K562 (cell line): ENCODE measurements around the gene GNA14. TPM values are rescaled to one million over a fixed set of nuclear protein-coding genes. Genes with fewer than 3 reads are reported as not detected.

Source experiments
- ATAC-seq: fragments of 200-7000 bp; cut with Tn5 transposase; 3 replicates; pipeline ENCODE4 v1.9.1; 2020; ENCODE audit warnings: moderate library complexity
- BruUV-seq: library from RNA; stranded (reverse); fragments of 400-500 nt; replicated peaks from 2 replicates; lab custom pipeline; 2021; lab: Mats Ljungman, UMichigan
- CTCF ChIA-PET: fragments of 300-600 bp; formaldehyde crosslinking; extraction: SDS; loops from one replicate; lab custom pipeline; 2021; ENCODE audit warnings: low intra/inter-chr PET ratio; lab: Yijun Ruan, JAX
- POLR2A ChIA-PET: fragments of 300-600, 350-650 bp; sonication (Branson Sonifier 250); formaldehyde crosslinking; extraction: SDS; loops from one replicate; lab custom pipeline; 2021; ENCODE audit warnings: antibody characterized with exemption, inconsistent platforms; lab: Yijun Ruan, JAX
- DNase-seq, 4 experiments: peaks; one replicate each; pipeline versions ENCODE4 v3.0.0 to v3.0.0-alpha.2; 2011 to 2018; ENCODE audit warnings: low spot score in 3 of 4, mixed read lengths in 3 of 4; ENCODE audit errors: extremely low read depth in 1 of 4
- FAIRE-seq: peaks from 2 replicates; lab custom pipeline; 2011; peaks lifted over from hg19 to GRCh38; lab: Jason Lieb, UNC
- H2AFZ ChIP-seq: 2 replicates; pipeline ENCODE4 v1.6.0; 2011; ENCODE audit warnings: low read depth, low read length, control low read depth, inconsistent platforms
- H3K27ac ChIP-seq: fragments of 200-600 bp; 3 replicates; pipeline ENCODE4 v1.8.0; 2011; ENCODE audit warnings: low read depth, mild to moderate bottlenecking, control low read depth, inconsistent platforms, low read length, moderate library complexity, mixed read lengths; ENCODE audit errors: extremely low read depth
- H3K27me3 ChIP-seq, 2 experiments: fragments of 300-600 bp in 1 of 2; 2 replicates in 1 of 2; 3 replicates in 1 of 2; pipeline versions ENCODE4 v1.6.0 to v1.8.0; 2011; ENCODE audit warnings: inconsistent platforms in 2 of 2, low read length in 2 of 2, mild to moderate bottlenecking in 1 of 2, mixed read lengths in 1 of 2, moderate library complexity in 1 of 2; ENCODE audit not compliant: control insufficient read depth in 2 of 2, insufficient read depth in 2 of 2
- H3K36me3 ChIP-seq: fragments of 300-600 bp; 3 replicates; pipeline ENCODE4 v1.8.0; 2011; ENCODE audit warnings: mild to moderate bottlenecking, low read length, inconsistent platforms; ENCODE audit not compliant: control insufficient read depth, insufficient read depth
- H3K4me1 ChIP-seq, 2 experiments: fragments of 200-600 bp in 1 of 2; replicated peaks in 1 of 2; 2 replicates in 1 of 2; 3 replicates in 1 of 2; pipeline versions ENCODE4 v1.5.1 to v1.8.0; 2011; ENCODE audit warnings: inconsistent platforms in 2 of 2, low read length in 2 of 2, mild to moderate bottlenecking in 1 of 2, mixed read lengths in 1 of 2, moderate library complexity in 1 of 2; ENCODE audit not compliant: control insufficient read depth in 2 of 2, insufficient read depth in 2 of 2
- H3K4me2 ChIP-seq: 2 replicates; pipeline ENCODE4 v1.6.1; 2011; ENCODE audit warnings: low read length, control low read depth, inconsistent platforms, mixed read lengths; ENCODE audit not compliant: insufficient read depth
- H3K4me3 ChIP-seq: fragments of 200-600 bp; sonication (generic), shearing (Covaris generic); 2 replicates; pipeline ENCODE4 v1.5.1; 2016; ENCODE audit warnings: control low read depth, inconsistent platforms
- H3K79me2 ChIP-seq: fragments of 200-600 bp; 3 replicates; pipeline ENCODE4 v1.8.0; 2011; ENCODE audit warnings: low read length, inconsistent platforms; ENCODE audit not compliant: control insufficient read depth, insufficient read depth
- H3K9ac ChIP-seq, 2 experiments: 2 replicates each; pipeline versions ENCODE4 v1.6.0 to v1.6.1; 2011; ENCODE audit warnings: low read depth in 2 of 2, low read length in 2 of 2, control low read depth in 1 of 2, inconsistent platforms in 1 of 2, mild to moderate bottlenecking in 1 of 2, mixed read lengths in 1 of 2; ENCODE audit not compliant: insufficient read depth in 1 of 2
- H3K9me1 ChIP-seq: one replicate; pipeline ENCODE4 v1.6.0; 2011; ENCODE audit warnings: inconsistent platforms, mild to moderate bottlenecking, low read length, moderate library complexity; ENCODE audit not compliant: control insufficient read depth, insufficient read depth
- H3K9me3 ChIP-seq: replicated peaks from 2 replicates; pipeline ENCODE4 v1.5.1; 2011; ENCODE audit warnings: low read depth, low read length, inconsistent platforms; ENCODE audit not compliant: control insufficient read depth, insufficient read depth
- H4K20me1 ChIP-seq: replicated peaks from 2 replicates; pipeline ENCODE4 v1.6.1; 2011; ENCODE audit warnings: low read length, inconsistent platforms, mixed read lengths; ENCODE audit not compliant: control insufficient read depth, insufficient read depth
- BDP1 ChIP-seq: IDR thresholded peaks from 3 replicates; pipeline ENCODE4 v1.6.1; 2011; ENCODE audit not compliant: insufficient read length, insufficient read depth
- E2F4 ChIP-seq: sonication (generic); formaldehyde crosslinking; IDR thresholded peaks from 2 replicates; pipeline ENCODE4 v1.8.0; 2022; ENCODE audit warnings: mild to moderate bottlenecking, low read depth, missing genetic modification reagents
- ELF1 ChIP-seq: fragments of 200-800 bp; sonication (Bioruptor generic); IDR thresholded peaks from 2 replicates; pipeline ENCODE4 v1.6.1; 2016; ENCODE audit warnings: missing genetic modification characterization, missing compliant biosample characterization
- EZH2 ChIP-seq: IDR thresholded peaks from 2 replicates; pipeline ENCODE4 v1.6.1; 2012; ENCODE audit warnings: low read depth, mild to moderate bottlenecking, inconsistent platforms, low read length, borderline replicate concordance
- HNRNPUL1 ChIP-seq: fragments of 200-400 bp; formaldehyde crosslinking; IDR thresholded peaks from 2 replicates; pipeline ENCODE4 v1.6.1; 2017; ENCODE audit warnings: low read length
- HOMEZ ChIP-seq: fragments of 250-450 bp; sonication (Bioruptor Pico); IDR thresholded peaks from 2 replicates; pipeline ENCODE4 v1.4.0; 2020; ENCODE audit warnings: mild to moderate bottlenecking, moderate library complexity
- IFI16 ChIP-seq: fragments of 250-450 bp; sonication (Bioruptor Pico); IDR thresholded peaks from 2 replicates; pipeline ENCODE4 v2.1.2; 2022; ENCODE audit warnings: mild to moderate bottlenecking, inconsistent platforms
- LEF1 ChIP-seq: fragments of 450-650 bp; IDR thresholded peaks from 2 replicates; pipeline ENCODE4 v1.6.1; 2016; ENCODE audit warnings: mild to moderate bottlenecking
- POLR3A ChIP-seq: IDR thresholded peaks from 2 replicates; pipeline ENCODE4 v1.6.1; 2011; ENCODE audit warnings: borderline replicate concordance, mild to moderate bottlenecking, moderate library complexity; ENCODE audit not compliant: insufficient read length, insufficient read depth; ENCODE audit errors: extremely low read depth
- PTRF ChIP-seq: fragments of 450-650 bp; IDR thresholded peaks from 2 replicates; pipeline ENCODE4 v1.6.1; 2016; ENCODE audit warnings: mild to moderate bottlenecking, missing genetic modification characterization, missing compliant biosample characterization
- SETDB1 ChIP-seq: IDR thresholded peaks from one replicate; pipeline ENCODE4 v1.6.1; 2012; ENCODE audit warnings: low read length, control low read depth, inconsistent platforms
- SREBF1 ChIP-seq: fragments of 150-350 bp; IDR thresholded peaks from 2 replicates; pipeline ENCODE4 v1.6.1; 2014; ENCODE audit warnings: antibody characterized with exemption, low read depth, low read length, borderline replicate concordance
- SRSF1 ChIP-seq: fragments of 200-400 bp; formaldehyde crosslinking; IDR thresholded peaks from 2 replicates; pipeline ENCODE4 v1.6.1; 2017; ENCODE audit warnings: mild to moderate bottlenecking, low read depth, low read length, moderate library complexity
- TAF1 ChIP-seq: IDR thresholded peaks from 2 replicates; pipeline ENCODE4 v1.6.1; 2011; ENCODE audit warnings: mild to moderate bottlenecking, low read length, moderate library complexity; ENCODE audit not compliant: insufficient read depth, control insufficient read depth, severe bottlenecking; ENCODE audit errors: extremely low read depth
- THAP12 ChIP-seq: fragments of 250-450 bp; sonication (Bioruptor Pico); IDR thresholded peaks from 2 replicates; pipeline ENCODE4 v1.9.0; 2021; ENCODE audit warnings: mild to moderate bottlenecking, inconsistent platforms
- TRIM28 ChIP-seq: fragments of 450-650 bp; IDR thresholded peaks from 2 replicates; pipeline ENCODE4 v1.6.1; 2017
- ZFP30 ChIP-seq: fragments of 250-450 bp; sonication (Bioruptor Pico); IDR thresholded peaks from 2 replicates; pipeline ENCODE4 v1.8.0; 2022; ENCODE audit warnings: moderate library complexity, mild to moderate bottlenecking, inconsistent platforms, borderline replicate concordance
- ZNF217 ChIP-seq: sonication (generic); formaldehyde crosslinking; IDR thresholded peaks from 2 replicates; pipeline ENCODE4 v1.8.0; 2022; ENCODE audit warnings: mild to moderate bottlenecking, missing genetic modification reagents
- ZNF316 ChIP-seq: fragments of 450-650 bp; IDR thresholded peaks from 2 replicates; pipeline ENCODE4 v1.6.1; 2016
- ZSCAN32 ChIP-seq: fragments of 450-650 bp; formaldehyde crosslinking; IDR thresholded peaks from 2 replicates; pipeline ENCODE4 v1.4.0; 2020; ENCODE audit warnings: mild to moderate bottlenecking, moderate library complexity
- WGBS: fragments of 100-300 bp; shearing (Covaris generic); methylation state at CpG from one replicate; pipeline ENCODE4 v1.1.6; 2016; ENCODE audit warnings: low coverage, mixed read lengths; ENCODE audit not compliant: insufficient coverage; ENCODE audit errors: missing lambda C conversion rate; 5-methylcytosine and 5-hydroxymethylcytosine counted together
- in situ Hi-C: fragments of 300-500 bp; cut with MboI; formaldehyde crosslinking; loops from 4 replicates; pipeline ENCODE4 v1.15.0; 2018; ENCODE audit warnings: inconsistent platforms, mixed read lengths
- intact Hi-C: fragments of 100-400 bp; cut with micrococcal nuclease; formaldehyde crosslinking; loops from 2 replicates; pipeline ENCODE4 v1.14.2; 2022
- polyA plus RNA-seq, 8 experiments: library from polyadenylated mRNA; depleted of rRNA in 4 of 8; stranded (reverse) in 5 of 8; unstranded in 3 of 8; fragments of >200 nt; fragmentation: Nextera tagmentation in 2 of 8; fragmentation: Illumina TruSeq in 1 of 8; extraction: Ambion mirVana in 2 of 8; extraction: Trizol in 1 of 8; gene quantifications; 2 replicates each; pipeline versions ENCODE4 v1.2.1 to v1.2.3, GENCODE V29; 2011 to 2014; ENCODE audit warnings: inconsistent platforms in 1 of 8, missing spikeins in 1 of 8
- total RNA-seq, 7 experiments: library from RNA; depleted of rRNA in 6 of 7; stranded (reverse); fragments of >200 nt in 6 of 7; fragmentation: Illumina TruSeq in 2 of 7; extraction: Trizol in 2 of 7; gene quantifications; 2 replicates each; pipeline versions ENCODE4 v1.2.1 to v1.2.3, GENCODE V29; 2011 to 2021; ENCODE audit warnings: low replicate concordance in 1 of 7

GNA14 gene
- total and polyA plus RNA-seq, 9 of the 15 experiments (the other 6 are each of a cell fraction or from before 2014, with no cell fraction given), result 0.03 to 0.11 (median 0.03) TPM; not detected in 6

GRCh38 chr9:77450085-77450475, 198.0 kb downstream of the GNA14 start:
- H3K36me3 ChIP-seq, result no peaks in the 10 kb centered on the region
- H3K27me3 ChIP-seq, result peaks cover 2 to 23% of the 10 kb centered on the region in 2 experiments; a peak in 3 of 5 replicates
- no peak overlapping the region for H3K27ac ChIP-seq
- ATAC-seq, result no peak
- H3K9me1 ChIP-seq, result no peaks in the 10 kb centered on the region
- FAIRE-seq, result no peak
- BruUV-seq, result no TSS peak
- no peaks in the 10 kb centered on the region for H4K20me1 ChIP-seq
- no peak overlapping the region for H3K9ac ChIP-seq
- CTCF ChIA-PET, result no interaction called here
- no peak overlapping the region for H3K4me2 ChIP-seq
- no peak overlapping the region for H3K4me3 ChIP-seq
- H2AFZ ChIP-seq, result no peak overlapping the region
- no peaks in the 10 kb centered on the region for H3K79me2 ChIP-seq
- POLR2A ChIA-PET, result interaction anchor here (1.3 kb wide), 1 partner anchor 8 kb away, joined by 3 read pairs; no protein-coding TSS in a partner anchor
- in situ Hi-C loops (no loop called here), intact Hi-C loops (loop anchor here (10.0 kb wide), 1 partner anchor 285 kb away; no protein-coding TSS in a partner anchor)
- TF ChIP-seq HOMEZ (no peak), TRIM28 (no peak), HNRNPUL1 (no peak), IFI16 (CRISPR knock-in tag) (no peak), THAP12 (CRISPR knock-in tag) (no peak), PTRF (tag) (no peak), TAF1 (no peak), SREBF1 (no peak), POLR3A (no peak), LEF1 (no peak), ZSCAN32 (CRISPR knock-in tag) (no peak), SRSF1 (no peak), EZH2 (no peak), E2F4 (CRISPR knock-in tag) (no peak), SETDB1 (no peak), ZNF316 (no peak), BDP1 (no peak), ZFP30 (no peak), ZNF217 (CRISPR knock-in tag) (no peak), ELF1 (no peak)
- DNase-seq, result no peak
- H3K9me3 ChIP-seq, result no peaks in the 10 kb centered on the region
- H3K4me1 ChIP-seq, result no peaks in the 10 kb centered on the region
- 0% methylated on average over 4 of the region's 4 CpGs for WGBS
